Thoracic aorta (tissue), 2 donors: Measurements from ENCODE around the gene ZMYND8. TPM values are rescaled to one million over a fixed set of nuclear protein-coding genes. Genes with fewer than 3 reads are reported as not detected.

Experiments used
- ATAC-seq: fragments of 150-250 bp; one replicate; pipeline ENCODE4 v1.8.0; 2017; ENCODE audit warnings: low read depth; ENCODE audit not compliant: insufficient number of reproducible peaks, low FRiP score
- DNase-seq: peaks from one replicate; pipeline ENCODE4 v3.0.0-alpha.2; 2020; ENCODE audit warnings: low spot score
- H3K27ac ChIP-seq, 2 donors: fragments of 200-600 bp; sonication (generic); 1 replicate in 1 of 2; 2 replicates in 1 of 2; pipeline ENCODE4 v1.5.1; 2016; ENCODE audit warnings: mild to moderate bottlenecking in 2 of 2, moderate library complexity in 2 of 2
- H3K27me3 ChIP-seq: fragments of 200-600 bp; sonication (generic); replicated peaks from 2 replicates; pipeline ENCODE4 v1.6.0; 2016; ENCODE audit warnings: mild to moderate bottlenecking; ENCODE audit not compliant: insufficient read depth
- H3K36me3 ChIP-seq: fragments of 200-600 bp; sonication (generic); one replicate; pipeline ENCODE4 v1.5.1; 2016
- H3K4me1 ChIP-seq, 2 donors: fragments of 200-600 bp; sonication (generic); 1 replicate in 1 of 2; 2 replicates in 1 of 2; pipeline versions ENCODE4 v1.5.1 to v1.6.0; 2016; ENCODE audit warnings: low read depth in 2 of 2, mild to moderate bottlenecking in 1 of 2; ENCODE audit not compliant: control insufficient read depth in 1 of 2
- H3K4me3 ChIP-seq: fragments of 200-600 bp; sonication (generic); 2 replicates; pipeline ENCODE4 v1.5.1; 2016; ENCODE audit warnings: mild to moderate bottlenecking
- H3K9me3 ChIP-seq: fragments of 200-600 bp; sonication (generic); 2 replicates; pipeline ENCODE4 v1.5.1; 2016
- CTCF ChIP-seq: fragments of 200-600 bp; sonication (generic); IDR thresholded peaks from one replicate; pipeline ENCODE4 v1.5.1; 2019; ENCODE audit warnings: antibody characterized with exemption
- total RNA-seq, 2 donors: library from RNA; depleted of rRNA; stranded (reverse); fragments of >200 nt; gene quantifications; one replicate each; pipeline versions ENCODE4 v1.1.0 to v1.2.3, GENCODE V29; 2016

ZMYND8 gene
- total RNA-seq, 2 donors from 2014 or later: 17.9 to 27.2 TPM

GRCh38 chr20:47222468-47223119, 133.9 kb downstream of the ZMYND8 start:
- no peak for ATAC-seq
- no peak for TF ChIP-seq CTCF
- no peaks in the 10 kb centered on the region for H3K9me3 ChIP-seq
- no peaks in the 10 kb centered on the region for H3K27me3 ChIP-seq
- no peak overlapping the region for H3K4me3 ChIP-seq
- H3K27ac ChIP-seq: no peak overlapping the region
- DNase-seq: no peak
- H3K4me1 ChIP-seq: no peaks in the 10 kb centered on the region
- H3K36me3 ChIP-seq: peaks cover 6% of the 10 kb centered on the region

- no peak for TF ChIP-seq CTCF
- DNase-seq: no peak
- no peak for ATAC-seq
Measured at GRCh38 chr20:47221036-47221625, 135.4 kb downstream of the ZMYND8 start.

GRCh38 chr20:47220161-47220582, 136.3 kb downstream of the ZMYND8 start:
- no peak overlapping the region for H3K4me3 ChIP-seq
- no peak overlapping the region for H3K27ac ChIP-seq
- peak; percentile 37 for TF ChIP-seq CTCF
- DNase-seq (no peak), ATAC-seq (no peak)
- H3K4me1 ChIP-seq: peaks cover 0 to 3% of the 10 kb centered on the region in 2 donors
- no peaks in the 10 kb centered on the region for H3K9me3 ChIP-seq
- H3K27me3 ChIP-seq: no peaks in the 10 kb centered on the region
- H3K36me3 ChIP-seq: peaks cover 6% of the 10 kb centered on the region

More at GRCh38 chr20:47221036-47221625, 135.4 kb downstream of the ZMYND8 start:
- Histone ChIP-seq H3K27ac (no peak overlapping the region), H3K4me3 (no peak overlapping the region), H3K36me3 (peaks cover 6% of the 10 kb centered on the region), H3K4me1 (peaks cover 0 to 3% of the 10 kb centered on the region in 2 donors), H3K27me3 (no peaks in the 10 kb centered on the region), H3K9me3 (no peaks in the 10 kb centered on the region)

GRCh38 chr20:47217482-47218446, 138.7 kb downstream of the ZMYND8 start:
- no peak for TF ChIP-seq CTCF
- Histone ChIP-seq H3K27me3 (no peaks in the 10 kb centered on the region), H3K36me3 (peaks cover 17% of the 10 kb centered on the region), H3K9me3 (no peaks in the 10 kb centered on the region), H3K4me3 (no peak overlapping the region), H3K27ac (no peak overlapping the region), H3K4me1 (peaks cover 0 to 3% of the 10 kb centered on the region in 2 donors)
- ATAC-seq (no peak), DNase-seq (no peak)
